ENCODE results near the gene EDN1. TPM values are rescaled to one million over a fixed set of nuclear protein-coding genes. Genes with fewer than 3 reads are reported as not detected.

The EDN1 gene
- total and polyA plus RNA-seq, 2 of the 4 experiments (the other 2 are of a cell fraction) = 5.6 to 9.0 TPM

DNA sequence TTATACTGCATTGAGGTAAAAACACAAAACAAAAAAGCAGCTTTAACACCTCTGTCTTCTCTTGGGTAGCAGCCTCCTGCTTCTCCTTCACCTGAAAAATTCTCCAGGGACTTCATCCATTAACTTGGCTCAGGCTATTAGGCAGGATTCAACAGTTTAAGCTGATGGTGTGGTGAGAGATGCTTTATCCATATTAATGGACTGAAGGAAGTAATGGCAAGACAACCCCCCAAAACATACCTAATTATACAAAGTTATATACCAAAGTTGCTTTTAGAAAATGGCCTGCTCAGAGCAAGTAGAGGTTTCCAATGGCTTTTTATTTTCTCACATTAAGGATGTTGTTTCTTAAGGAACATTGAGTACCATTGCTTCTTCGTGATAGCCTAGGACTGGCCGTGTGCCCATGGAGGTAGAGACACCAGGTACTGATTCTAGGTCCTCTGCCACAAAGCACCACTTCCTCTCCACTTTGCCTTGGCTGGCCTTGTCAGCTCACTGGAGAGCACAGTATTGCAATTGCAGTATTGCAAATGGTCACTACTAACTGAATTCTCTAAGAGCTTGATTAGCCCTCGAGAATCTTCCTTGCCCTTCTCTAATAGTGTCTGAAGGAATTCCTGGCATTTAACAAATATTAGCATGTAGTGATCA is 7.3 kb downstream of the EDN1 start:
- WGBS, 2 experiments (ENCODE audit: extremely low coverage in 2 of 2, insufficient read length in 1 of 2) = no CpG with 5 or more reads among the region's 3 CpGs
- Histone ChIP-seq H3K23ac (ENCODE audit: low read depth, low read length) (no peak overlapping the region), H3K4me1 (ENCODE audit: control insufficient read depth, insufficient read depth, low read length) (peaks cover 8% of the 10 kb centered on the region), H3K4me3 (ENCODE audit: insufficient read depth, low read depth, low read length) (no peak overlapping the region), H2BK20ac (ENCODE audit: low read depth, low read length) (peak overlapping the region; percentile 16; the same call in 1 of the 2 replicates), H4K5ac (ENCODE audit: low read depth, low read length) (peak overlapping the region; percentile 49; the same call in 1 of the 2 replicates), H3K9me3 (ENCODE audit: control insufficient read depth, insufficient read depth, low read length) (no peaks in the 10 kb centered on the region), H3K56ac (ENCODE audit: extremely low read depth, insufficient read depth, low read length) (no peak overlapping the region), H3K27ac (ENCODE audit: insufficient read depth, low read length) (no peak overlapping the region), H2BK15ac (ENCODE audit: low read depth, low read length) (0 out of 3 replicates have a peak overlapping the region, but pooled peaks have one; percentile 30), H3K4me2 (ENCODE audit: low read depth, low read length) (no peak overlapping the region), H4K20me1 (ENCODE audit: insufficient read depth, low read length) (no peaks in the 10 kb centered on the region), H2AK5ac (ENCODE audit: low read depth, low read length) (peak overlapping the region; percentile 76; the same call in 1 of the 2 replicates), H2AK9ac (replicated peaks; ENCODE audit: low read depth, low read length, poor library complexity) (no peak overlapping the region), H3K79me1 (ENCODE audit: low read depth in 1 of 2, low read length in 2 of 2) (0 out of 4 replicates have a peak, but pooled peaks cover 0 to 3% of the 10 kb centered on the region in 2 experiments), H2BK5ac (ENCODE audit: low read depth, low read length, poor library complexity, severe bottlenecking) (peak overlapping the region; percentile 1), H2AFZ (replicated peaks; ENCODE audit: low read length, poor library complexity) (no peak overlapping the region), H3K14ac (replicated peaks; ENCODE audit: low read depth, low read length) (no peak overlapping the region; the same call in 1 of the 2 replicates), H4K91ac (ENCODE audit: insufficient read depth, low read depth, low read length) (peak overlapping the region; percentile 7; the same call in 1 of the 2 replicates), H3K36me3 (ENCODE audit: control insufficient read depth, insufficient read depth, low read length) (peaks cover 1% of the 10 kb centered on the region; the same call in 1 of the 2 replicates), H3K18ac (ENCODE audit: low read depth, low read length) (peak overlapping the region; percentile 69; the same call in 1 of the 2 replicates), H3K9me1 (ENCODE audit: insufficient read depth, low read length) (peaks cover 4% of the 10 kb centered on the region; the same call in 1 of the 2 replicates), H3K4ac (ENCODE audit: low read depth, low read length) (peak overlapping the region; percentile 19), H4K8ac (ENCODE audit: low read depth in 2 of 2, low read length in 2 of 2) (0 out of 4 replicates have a peak overlapping the region, but pooled peaks of 1 of the 2 experiments have one; percentile 4), H3K9ac (ENCODE audit: low read depth, low read length) (no peak overlapping the region), H2BK120ac (ENCODE audit: low read depth, low read length) (peak overlapping the region; percentile 27), H3K27me3 (ENCODE audit: control insufficient read depth, insufficient read depth, low read length) (no peaks in the 10 kb centered on the region)
- CTCF ChIA-PET = interaction anchor here (1.6 kb wide), 2 partner anchors 7 to 306 kb away, joined by 4 to 6 read pairs; partner anchors contain the start of gene EDN1
- dilution Hi-C loops (cut with HindIII; ENCODE audit: low sequenced_read_pairs, unreplicated experiment) = no loop called here
- in situ Hi-C loops (cut with MboI; ENCODE audit: low sequenced_read_pairs) = loop anchor here (5.0 kb wide), 1 partner anchor 300 kb away; no protein-coding TSS in a partner anchor
- TF ChIP-seq, protein P1, sequence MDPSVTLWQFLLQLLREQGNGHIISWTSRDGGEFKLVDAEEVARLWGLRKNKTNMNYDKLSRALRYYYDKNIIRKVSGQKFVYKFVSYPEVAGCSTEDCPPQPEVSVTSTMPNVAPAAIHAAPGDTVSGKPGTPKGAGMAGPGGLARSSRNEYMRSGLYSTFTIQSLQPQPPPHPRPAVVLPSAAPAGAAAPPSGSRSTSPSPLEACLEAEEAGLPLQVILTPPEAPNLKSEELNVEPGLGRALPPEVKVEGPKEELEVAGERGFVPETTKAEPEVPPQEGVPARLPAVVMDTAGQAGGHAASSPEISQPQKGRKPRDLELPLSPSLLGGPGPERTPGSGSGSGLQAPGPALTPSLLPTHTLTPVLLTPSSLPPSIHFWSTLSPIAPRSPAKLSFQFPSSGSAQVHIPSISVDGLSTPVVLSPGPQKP (IDR thresholded peaks at IDR 0.05; ENCODE audit: borderline replicate concordance, low read depth, low read length) = no peak
- POLR2A ChIA-PET (ENCODE audit: unreplicated experiment) = no interaction called here
- DNase-seq (no peak), ATAC-seq (ENCODE audit: low read depth) (no peak)
- BruUV-seq (replicated peaks) = no TSS peak
- intact Hi-C loops (cut with micrococcal nuclease) = loop anchor here (10.0 kb wide), 2 partner anchors 207 to 597 kb away; no protein-coding TSS in a partner anchor

Data from IMR-90 (cell line).